Measurements from ENCODE around the gene TTBK1.

- TF ChIP-seq RAD21 (IDR thresholded peaks at IDR 0.05; ENCODE audit: low read length) (no peak), CTCF (conservative IDR thresholded peaks at IDR 0.05; ENCODE audit: low read depth, low read length) (no peak), SMC3 (IDR thresholded peaks at IDR 0.05; ENCODE audit: low read depth, low read length) (no peak)
Observed at GRCh38 chr6:43325876-43326275, 82.6 kb downstream of the TTBK1 start.
